WI38 (cell line): Measurements from ENCODE around the gene HEY2.

Source experiments
- H3K4me3 ChIP-seq: 2 replicates; pipeline ENCODE4 v1.5.1; 2011; ENCODE audit warnings: low read depth, mild to moderate bottlenecking, control low read depth, low read length
- CTCF ChIP-seq: IDR thresholded peaks from 2 replicates; pipeline ENCODE4 v1.5.1; 2012; ENCODE audit warnings: low read depth, mild to moderate bottlenecking, control low read depth, low read length

The HEY2 gene

GRCh38 chr6:125745281-125746018, 4.0 kb upstream of the HEY2 start:
- H3K4me3 ChIP-seq, result no peak overlapping the region
- TF ChIP-seq CTCF, result no peak

- no peak for TF ChIP-seq CTCF
- no peak overlapping the region for H3K4me3 ChIP-seq
Measured at GRCh38 chr6:125746019-125746414, 3.4 kb upstream of the HEY2 start.

- peak overlapping the region; percentile 58 for H3K4me3 ChIP-seq
- TF ChIP-seq CTCF, result no peak
Measured at GRCh38 chr6:125746731-125747588, 2.5 kb upstream of the HEY2 start.

GRCh38 chr6:125747589-125748405, 1.6 kb upstream of the HEY2 start:
- peak overlapping the region; percentile 67 for H3K4me3 ChIP-seq
- TF ChIP-seq CTCF, result no peak

GRCh38 chr6:125748406-125749172, 843 bp upstream of the HEY2 start:
- peak overlapping the region; percentile 67 for H3K4me3 ChIP-seq

More at GRCh38 chr6:125748406-125749172, 843 bp upstream of the HEY2 start:
- TF ChIP-seq CTCF, result no peak
